ENCODE data around the gene PHETA1.
A peak's percentile ranks its signal among the peaks of the same experiment; 100 is the strongest.

Gene PHETA1

DNA sequence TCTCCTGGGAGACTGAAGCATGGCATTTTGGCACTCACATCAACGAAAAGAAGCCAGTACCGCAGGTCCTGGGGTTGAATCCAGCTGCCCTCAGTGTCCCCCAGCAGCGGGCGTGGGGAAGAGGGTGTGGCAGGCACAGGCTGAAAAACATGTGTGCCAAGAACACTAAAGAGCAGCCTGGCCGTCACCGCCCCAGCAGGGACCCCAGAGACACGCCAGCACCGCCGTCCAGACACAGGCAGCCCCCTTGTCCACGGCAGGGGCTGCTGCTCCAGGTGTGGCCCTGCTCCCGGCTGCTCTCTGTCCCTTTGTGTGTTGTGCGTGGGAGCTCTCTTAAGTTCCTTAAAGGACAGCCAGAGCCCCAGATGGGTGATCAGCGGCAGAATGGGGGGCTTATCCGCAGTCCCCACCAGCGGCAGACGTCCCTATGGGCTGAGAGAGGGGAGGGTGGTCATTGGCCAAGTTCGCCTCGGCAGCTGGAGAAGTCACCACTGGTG lies 556 bp downstream of the PHETA1 start:
- no peak for DNase-seq

GRCh38 chr12:111367661-111368221 lies 1.2 kb downstream of the PHETA1 start:
- DNase-seq: no peak

GRCh38 chr12:111366583-111366982 lies 2.3 kb downstream of the PHETA1 start:
- no peak for DNase-seq

- no peak for DNase-seq
Measured at GRCh38 chr12:111366075-111366474, 2.8 kb downstream of the PHETA1 start.

DNA sequence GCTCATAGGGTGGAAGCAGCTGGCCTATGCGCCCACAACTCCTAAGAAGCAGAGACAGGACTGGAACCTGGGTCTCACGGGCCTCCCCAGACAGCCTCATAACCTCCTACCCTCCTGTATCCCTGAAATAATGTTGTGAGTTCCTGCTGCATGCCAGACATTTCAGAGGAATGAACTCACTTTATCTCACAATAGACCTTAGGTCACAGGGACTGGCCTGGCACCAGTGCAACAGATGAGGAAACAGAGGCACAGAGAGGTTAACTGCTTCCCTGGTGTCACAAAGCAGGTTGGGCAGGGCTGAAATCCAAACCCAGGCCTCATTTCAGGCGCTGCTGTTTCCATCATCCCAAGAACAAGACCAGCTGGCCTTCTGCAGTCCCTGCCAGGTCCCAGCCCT lies 5.3 kb downstream of the PHETA1 start:
- DNase-seq: no peak

- no peak for DNase-seq
Measured at GRCh38 chr12:111362687-111363475, 6.0 kb downstream of the PHETA1 start.

DNA sequence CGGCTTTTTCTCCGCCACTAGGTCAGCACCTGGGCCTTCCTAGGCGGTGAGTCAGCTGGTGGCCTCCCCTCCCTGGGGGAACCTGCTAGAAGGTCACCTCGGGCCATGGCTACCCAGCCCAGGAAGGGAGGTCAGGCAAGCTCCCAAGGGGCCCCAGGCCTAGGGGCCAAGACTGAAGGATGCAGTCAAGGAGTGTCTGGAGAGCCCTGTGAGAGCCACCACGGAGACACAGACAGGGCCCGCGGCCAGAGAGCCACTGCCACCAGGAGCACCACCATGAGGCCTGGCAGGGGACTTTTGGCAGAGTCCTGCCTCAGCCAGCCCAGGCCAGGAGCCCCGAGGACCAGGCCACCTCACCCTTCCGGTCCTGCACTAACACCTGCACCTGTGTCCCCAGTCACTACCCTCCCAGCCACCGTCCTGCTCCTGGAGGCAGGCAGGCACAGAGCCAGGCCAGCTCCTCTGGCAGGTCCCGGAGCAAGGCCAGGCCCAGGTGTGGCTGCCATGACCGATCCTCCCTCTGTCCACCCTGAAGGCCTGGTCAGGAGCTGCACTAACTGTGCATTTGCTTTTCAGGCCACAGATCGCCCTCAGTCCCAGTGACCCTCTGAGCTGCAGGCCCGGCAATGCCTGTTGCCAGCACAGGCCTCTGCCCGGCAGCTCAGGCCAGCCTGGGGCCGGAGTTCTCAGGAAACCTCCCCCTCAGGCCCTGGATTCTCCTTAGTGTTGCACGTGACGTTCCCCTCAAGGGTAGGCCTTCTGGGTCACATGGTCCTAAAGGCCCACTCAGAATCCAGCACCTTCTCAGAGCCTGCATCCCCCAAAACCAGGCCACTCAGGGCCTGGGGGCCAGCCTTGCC lies 6.9 kb downstream of the PHETA1 start:
- DNase-seq: no peak

- DNase-seq: no peak
Measured at GRCh38 chr12:111361073-111361716, 7.7 kb downstream of the PHETA1 start.

DNA sequence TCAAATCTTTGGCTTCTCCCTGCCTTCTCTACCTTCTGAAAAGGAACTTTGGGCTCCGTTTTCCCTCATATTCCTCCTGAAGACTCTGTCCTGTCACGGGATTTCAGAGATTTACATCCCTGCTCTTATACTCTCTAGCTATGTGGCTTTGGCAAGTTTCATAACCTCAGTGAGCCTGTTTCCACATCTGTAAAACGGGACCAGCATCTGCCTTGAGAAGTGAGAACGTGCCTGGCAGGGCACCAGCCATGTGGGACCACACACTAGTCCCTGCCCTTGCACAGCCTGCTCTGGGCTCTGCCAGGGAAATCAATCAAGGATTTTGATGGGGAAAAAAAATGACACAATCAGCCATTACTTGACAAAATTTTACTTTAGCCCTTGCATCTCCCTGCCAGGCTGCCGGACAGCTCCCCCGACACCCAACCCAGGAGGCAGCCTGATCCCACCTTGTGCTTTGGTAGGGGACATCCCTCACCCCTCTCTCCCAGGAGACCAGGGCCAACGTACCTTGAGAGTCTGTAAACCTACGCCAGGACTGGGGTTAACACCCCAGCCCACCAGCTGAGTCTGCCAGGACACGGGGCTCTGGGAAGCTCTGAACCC lies 8.5 kb downstream of the PHETA1 start:
- no peak for DNase-seq

DNA sequence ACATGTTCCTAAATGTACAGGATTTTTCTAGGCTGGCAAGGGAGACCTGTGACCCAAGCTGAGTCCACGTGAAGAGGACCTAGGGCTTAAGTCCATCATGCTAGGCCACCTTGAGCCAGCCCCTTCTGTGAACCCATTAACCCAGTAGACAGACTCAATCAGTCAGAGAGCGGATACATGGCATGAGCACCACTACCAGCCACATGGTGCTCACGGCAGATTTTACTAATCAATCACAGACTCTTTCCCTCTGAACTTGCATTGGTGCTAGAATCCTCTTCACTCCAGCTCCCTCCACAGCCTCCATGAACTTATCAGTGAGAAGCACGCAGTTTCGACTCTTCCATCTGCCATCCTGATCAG lies 9.0 kb downstream of the PHETA1 start:
- no peak for DNase-seq

DNA sequence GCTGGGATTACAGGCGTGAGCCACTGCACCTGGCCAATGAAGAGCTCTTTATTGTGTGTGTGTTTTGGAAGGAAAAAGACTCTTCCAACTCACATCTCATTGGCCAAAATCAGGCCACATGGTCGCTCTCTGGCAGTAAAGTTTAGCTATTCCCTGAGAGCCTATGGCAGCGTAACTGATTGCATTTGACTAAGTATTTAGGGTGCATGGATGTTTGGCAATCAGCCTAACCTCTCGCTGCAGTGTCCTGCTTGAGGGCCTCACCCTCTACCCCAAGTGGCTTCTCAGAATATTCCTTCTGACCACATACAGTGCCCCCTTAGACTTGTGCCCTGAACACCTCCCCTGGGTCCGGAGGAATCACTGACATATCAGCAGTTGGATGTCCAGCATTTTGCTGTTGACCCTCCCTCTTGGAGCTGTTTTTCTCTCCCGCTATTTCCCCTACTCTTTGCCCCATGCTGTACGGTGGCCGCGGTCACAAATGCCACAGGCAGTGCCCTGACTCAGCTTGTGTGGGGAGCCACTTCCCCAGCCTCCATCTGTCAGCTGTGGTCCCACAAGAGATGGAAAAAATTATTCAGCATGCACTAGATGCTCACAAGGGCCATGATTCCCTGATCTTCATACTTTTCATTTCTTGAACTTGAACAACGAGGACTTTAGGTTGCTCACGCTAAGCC lies 9.5 kb downstream of the PHETA1 start:
- DNase-seq: peak; percentile 56

DNA sequence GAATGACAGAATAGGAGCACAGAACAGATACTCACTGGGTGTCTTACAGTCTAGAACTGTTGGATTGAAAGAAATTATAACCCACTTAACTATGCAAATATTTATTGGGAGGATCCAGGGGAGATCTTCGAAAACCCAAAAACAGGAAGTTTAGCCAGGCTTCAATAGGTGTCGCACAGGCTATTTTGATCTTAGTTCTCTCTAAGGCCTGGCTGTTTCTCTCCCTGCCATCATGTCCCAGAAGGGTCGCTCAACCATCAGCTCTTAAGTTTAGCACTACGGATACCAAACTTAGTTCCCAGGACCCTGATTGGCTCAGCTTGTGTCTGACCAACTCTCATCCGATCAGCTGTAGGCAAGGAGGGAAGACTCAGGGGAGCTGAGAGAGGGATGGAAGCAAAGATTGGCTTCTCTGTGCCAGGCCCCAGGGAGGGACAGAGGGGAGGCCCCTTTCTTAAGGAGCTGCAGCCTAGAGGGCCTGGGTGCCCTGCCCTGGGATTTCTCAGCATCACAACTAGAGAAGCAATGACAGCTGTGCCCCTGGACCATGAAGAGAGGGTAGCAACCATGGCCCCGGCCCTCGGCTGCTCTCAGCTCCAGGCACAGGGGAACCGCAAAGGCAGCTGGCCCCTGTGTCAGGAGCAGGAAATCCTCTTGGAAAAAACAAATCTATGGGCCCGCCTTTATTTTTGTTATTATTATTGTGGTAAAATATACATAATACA lies 13.5 kb downstream of the PHETA1 start:
- DNase-seq: no peak

GRCh38 chr12:111354511-111354910 lies 14.4 kb downstream of the PHETA1 start:
- DNase-seq: no peak

- no peak for DNase-seq
Measured at GRCh38 chr12:111353603-111354295, 15.1 kb downstream of the PHETA1 start.

GRCh38 chr12:111353026-111353425 lies 15.9 kb downstream of the PHETA1 start:
- DNase-seq: no peak

- no peak for DNase-seq
Measured at GRCh38 chr12:111352296-111352993, 16.4 kb downstream of the PHETA1 start.

DNA sequence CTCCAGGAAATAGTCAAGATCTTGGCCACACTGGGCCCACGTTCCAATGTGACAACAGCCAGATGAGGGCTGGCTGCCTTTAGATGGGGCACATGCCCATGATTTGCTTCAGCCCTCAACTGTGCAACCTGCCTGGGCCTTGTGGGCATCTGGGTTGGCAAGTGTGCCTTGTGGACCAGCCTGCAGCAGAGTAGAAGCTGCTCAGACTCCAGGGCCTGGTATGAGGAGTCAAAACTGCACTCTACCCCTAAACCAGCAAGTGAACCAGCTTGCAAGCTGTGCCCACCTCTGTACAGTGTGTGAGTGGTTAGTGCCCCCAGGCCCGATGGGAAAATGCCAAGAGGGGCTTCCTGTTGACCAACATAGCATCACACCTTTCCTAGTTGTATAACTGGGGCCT lies 17.9 kb downstream of the PHETA1 start:
- DNase-seq: no peak

- no peak for DNase-seq
Measured at GRCh38 chr12:111349748-111350520, 19.0 kb downstream of the PHETA1 start.

- DNase-seq: no peak
Measured at GRCh38 chr12:111349101-111349747, 19.7 kb downstream of the PHETA1 start.
